ENCODE results near the gene ZNF496.
"Not testable (repeated sequence)": the region's sequence is repeated elsewhere in the genome, so short reads cannot be mapped to it uniquely, and the experiment has no call there.

The ZNF496 gene

GRCh38 chr1:247357052-247357780, 25.5 kb upstream of the ZNF496 start:
- no peak overlapping the region for H3K27ac ChIP-seq (ENCODE audit: low read depth, low read length)
- no peak overlapping the region for H3K56ac ChIP-seq (ENCODE audit: low read length)
- H3K4me3 ChIP-seq (ENCODE audit: low read length) = no peak overlapping the region

DNA sequence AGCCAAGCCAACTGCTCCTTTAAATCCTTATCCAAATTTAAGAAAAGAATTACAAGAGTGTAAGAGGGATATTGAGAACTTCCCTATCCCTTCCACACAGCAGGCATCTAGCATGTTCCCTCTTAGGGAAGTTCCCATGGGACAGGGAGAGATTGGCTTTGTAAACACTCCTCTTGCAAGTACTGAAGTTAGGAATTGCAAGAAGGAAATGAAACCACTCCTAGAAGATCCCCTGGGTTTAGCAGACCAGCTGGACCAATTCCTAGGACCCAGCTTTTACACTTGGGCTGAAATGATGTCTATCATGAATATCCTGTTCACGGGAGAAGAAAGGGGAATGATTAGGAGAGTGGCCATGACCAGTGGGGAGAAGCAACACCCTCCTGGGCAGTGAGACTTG, 23.5 kb upstream of the ZNF496 start:
- H4K8ac ChIP-seq (ENCODE audit: low read depth, low read length); DNase-seq; H3K9ac ChIP-seq (ENCODE audit: low read length); H3K4me1 ChIP-seq (ENCODE audit: control insufficient read depth, low read depth, low read length); H3K18ac ChIP-seq (ENCODE audit: low read length); H2BK120ac ChIP-seq (ENCODE audit: low read depth, low read length); H3K79me2 ChIP-seq (ENCODE audit: control insufficient read depth, insufficient read depth, low read length); H3K79me1 ChIP-seq (ENCODE audit: low read length); H3K4ac ChIP-seq (ENCODE audit: low read depth, low read length); H3K56ac ChIP-seq (ENCODE audit: low read length); H3K4me2 ChIP-seq (ENCODE audit: low read length); H2BK5ac ChIP-seq (ENCODE audit: low read length); H3K4me3 ChIP-seq (ENCODE audit: low read length); H3K27me3 ChIP-seq (ENCODE audit: insufficient read depth, low read length, poor library complexity); H4K5ac ChIP-seq (ENCODE audit: low read length); H3K23ac ChIP-seq (ENCODE audit: low read length); H3K36me3 ChIP-seq (ENCODE audit: control insufficient read depth, insufficient read depth, low read length); H2BK15ac ChIP-seq (replicated peaks; ENCODE audit: low read depth); H2AK5ac ChIP-seq (ENCODE audit: low read length); H3K27ac ChIP-seq (ENCODE audit: low read depth, low read length): not testable (repeated sequence)
- WGBS (ENCODE audit: extremely low coverage, insufficient coverage, low lambda C conversion rate) = no CpG with 5 or more reads among the region's 1 CpG

More at GRCh38 chr1:247357052-247357780, 25.5 kb upstream of the ZNF496 start:
- no peak overlapping the region for H2AK5ac ChIP-seq (ENCODE audit: low read length)
- no peak overlapping the region for H2BK5ac ChIP-seq (ENCODE audit: low read length)
- H3K4ac ChIP-seq (ENCODE audit: low read depth, low read length) = no peak overlapping the region
- H2BK120ac ChIP-seq (ENCODE audit: low read depth, low read length) = no peak overlapping the region
- no CpG with 5 or more reads among the region's 7 CpGs for WGBS (ENCODE audit: extremely low coverage, insufficient coverage, low lambda C conversion rate)
- no peaks in the 10 kb centered on the region for H3K79me1 ChIP-seq (ENCODE audit: low read length)
- H4K5ac ChIP-seq (ENCODE audit: low read length) = no peak overlapping the region
- DNase-seq = peak; percentile 94
- H3K79me2 ChIP-seq (ENCODE audit: control insufficient read depth, insufficient read depth, low read length) = no peaks in the 10 kb centered on the region
- no peak overlapping the region for H3K18ac ChIP-seq (ENCODE audit: low read length)
- no peaks in the 10 kb centered on the region for H3K27me3 ChIP-seq (ENCODE audit: insufficient read depth, low read length, poor library complexity)
- H3K4me2 ChIP-seq (ENCODE audit: low read length) = no peak overlapping the region
- H4K8ac ChIP-seq (ENCODE audit: low read depth, low read length) = no peak overlapping the region
- no peak overlapping the region for H3K23ac ChIP-seq (ENCODE audit: low read length)
- no peak overlapping the region for H3K9ac ChIP-seq (ENCODE audit: low read length)
- H2BK15ac ChIP-seq (replicated peaks; ENCODE audit: low read depth) = no peak overlapping the region
- H3K4me1 ChIP-seq (ENCODE audit: control insufficient read depth, low read depth, low read length) = peaks cover 9% of the 10 kb centered on the region
- H3K36me3 ChIP-seq (ENCODE audit: control insufficient read depth, insufficient read depth, low read length) = no peaks in the 10 kb centered on the region

- H4K8ac ChIP-seq (ENCODE audit: low read depth, low read length) = no peak overlapping the region
- H3K56ac ChIP-seq (ENCODE audit: low read length) = no peak overlapping the region
- no peak overlapping the region for H2BK15ac ChIP-seq (replicated peaks; ENCODE audit: low read depth)
- no peak overlapping the region for H2AK5ac ChIP-seq (ENCODE audit: low read length)
- no peak overlapping the region for H3K4ac ChIP-seq (ENCODE audit: low read depth, low read length)
- no peak overlapping the region for H2BK120ac ChIP-seq (ENCODE audit: low read depth, low read length)
- no peak overlapping the region for H2BK5ac ChIP-seq (ENCODE audit: low read length)
- H3K27ac ChIP-seq (ENCODE audit: low read depth, low read length) = no peak overlapping the region
- H3K4me1 ChIP-seq (ENCODE audit: control insufficient read depth, low read depth, low read length) = no peaks in the 10 kb centered on the region
- no peaks in the 10 kb centered on the region for H3K79me2 ChIP-seq (ENCODE audit: control insufficient read depth, insufficient read depth, low read length)
- no peak for DNase-seq
- H3K18ac ChIP-seq (ENCODE audit: low read length) = no peak overlapping the region
- WGBS (ENCODE audit: extremely low coverage, insufficient coverage, low lambda C conversion rate) = no CpG with 5 or more reads among the region's 3 CpGs
- H3K23ac ChIP-seq (ENCODE audit: low read length) = no peak overlapping the region
- H3K79me1 ChIP-seq (ENCODE audit: low read length) = no peaks in the 10 kb centered on the region
- no peak overlapping the region for H4K5ac ChIP-seq (ENCODE audit: low read length)
- H3K36me3 ChIP-seq (ENCODE audit: control insufficient read depth, insufficient read depth, low read length) = no peaks in the 10 kb centered on the region
- no peak overlapping the region for H3K4me3 ChIP-seq (ENCODE audit: low read length)
- no peaks in the 10 kb centered on the region for H3K27me3 ChIP-seq (ENCODE audit: insufficient read depth, low read length, poor library complexity)
- H3K4me2 ChIP-seq (ENCODE audit: low read length) = no peak overlapping the region
- no peak overlapping the region for H3K9ac ChIP-seq (ENCODE audit: low read length)
Measured at GRCh38 chr1:247352175-247352574, 20.5 kb upstream of the ZNF496 start.

DNA sequence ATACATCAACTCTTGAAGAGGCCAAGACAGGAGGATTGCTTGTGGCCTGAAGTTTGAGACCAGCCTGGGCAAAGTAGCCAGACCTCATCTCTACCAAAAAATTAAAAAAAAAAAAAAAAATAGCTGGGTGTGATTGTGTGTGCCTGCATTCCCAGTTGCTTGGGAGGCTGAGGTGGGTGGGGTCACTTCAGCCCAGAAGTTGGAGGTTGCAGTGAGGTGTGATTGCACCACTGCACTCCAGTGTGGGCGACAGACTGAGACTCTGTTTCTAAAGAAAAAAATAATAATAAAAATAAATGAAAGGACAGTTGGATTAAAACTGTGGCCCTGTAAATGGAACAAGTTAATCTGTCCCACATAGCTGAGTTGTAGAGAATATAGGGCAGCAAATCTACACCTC, 18.9 kb upstream of the ZNF496 start:
- Histone ChIP-seq H3K4me2 (ENCODE audit: low read length) (no peak overlapping the region), H3K56ac (ENCODE audit: low read length) (no peak overlapping the region), H3K23ac (ENCODE audit: low read length) (no peak overlapping the region), H3K79me1 (ENCODE audit: low read length) (no peaks in the 10 kb centered on the region), H3K27me3 (ENCODE audit: insufficient read depth, low read length, poor library complexity) (no peaks in the 10 kb centered on the region), H3K27ac (ENCODE audit: low read depth, low read length) (no peak overlapping the region), H3K9ac (ENCODE audit: low read length) (no peak overlapping the region), H3K4ac (ENCODE audit: low read depth, low read length) (no peak overlapping the region), H2BK15ac (replicated peaks; ENCODE audit: low read depth) (no peak overlapping the region), H2AK5ac (ENCODE audit: low read length) (no peak overlapping the region), H2BK120ac (ENCODE audit: low read depth, low read length) (no peak overlapping the region), H3K4me3 (ENCODE audit: low read length) (no peak overlapping the region), H3K18ac (ENCODE audit: low read length) (no peak overlapping the region), H3K79me2 (ENCODE audit: control insufficient read depth, insufficient read depth, low read length) (no peaks in the 10 kb centered on the region), H4K8ac (ENCODE audit: low read depth, low read length) (no peak overlapping the region), H3K4me1 (ENCODE audit: control insufficient read depth, low read depth, low read length) (no peaks in the 10 kb centered on the region), H4K5ac (ENCODE audit: low read length) (no peak overlapping the region), H2BK5ac (ENCODE audit: low read length) (no peak overlapping the region), H3K36me3 (ENCODE audit: control insufficient read depth, insufficient read depth, low read length) (no peaks in the 10 kb centered on the region)
- no CpG with 5 or more reads among the region's 1 CpG for WGBS (ENCODE audit: extremely low coverage, insufficient coverage, low lambda C conversion rate)
- no peak for DNase-seq

GRCh38 chr1:247347477-247348222, 16.0 kb upstream of the ZNF496 start:
- no peak overlapping the region for H3K27ac ChIP-seq (ENCODE audit: low read depth, low read length)
- no peak overlapping the region for H3K18ac ChIP-seq (ENCODE audit: low read length)
- no peak overlapping the region for H2BK5ac ChIP-seq (ENCODE audit: low read length)
- H2AK5ac ChIP-seq (ENCODE audit: low read length) = no peak overlapping the region
- H3K4ac ChIP-seq (ENCODE audit: low read depth, low read length) = no peak overlapping the region
- H2BK120ac ChIP-seq (ENCODE audit: low read depth, low read length) = no peak overlapping the region
- H3K56ac ChIP-seq (ENCODE audit: low read length) = no peak overlapping the region
- H3K23ac ChIP-seq (ENCODE audit: low read length) = no peak overlapping the region
- H3K36me3 ChIP-seq (ENCODE audit: control insufficient read depth, insufficient read depth, low read length) = no peaks in the 10 kb centered on the region
- no peaks in the 10 kb centered on the region for H3K27me3 ChIP-seq (ENCODE audit: insufficient read depth, low read length, poor library complexity)
- H2BK15ac ChIP-seq (replicated peaks; ENCODE audit: low read depth) = no peak overlapping the region
- no peak overlapping the region for H3K4me3 ChIP-seq (ENCODE audit: low read length)
- no peaks in the 10 kb centered on the region for H3K79me1 ChIP-seq (ENCODE audit: low read length)
- H3K79me2 ChIP-seq (ENCODE audit: control insufficient read depth, insufficient read depth, low read length) = no peaks in the 10 kb centered on the region
- no peak overlapping the region for H3K9ac ChIP-seq (ENCODE audit: low read length)
- no peak for DNase-seq
- H3K4me2 ChIP-seq (ENCODE audit: low read length) = no peak overlapping the region
- no peak overlapping the region for H4K5ac ChIP-seq (ENCODE audit: low read length)
- no peak overlapping the region for H4K8ac ChIP-seq (ENCODE audit: low read depth, low read length)
- no peaks in the 10 kb centered on the region for H3K4me1 ChIP-seq (ENCODE audit: control insufficient read depth, low read depth, low read length)
- WGBS (ENCODE audit: extremely low coverage, insufficient coverage, low lambda C conversion rate) = no CpG with 5 or more reads among the region's 31 CpGs

All from mesendoderm (in vitro differentiated cells).